DMS114 treated with DMSO at 0.1 percent for 48 hours (cell line): Measurements from ENCODE around the gene FNDC3A.
"Not testable (repeated sequence)": the region's sequence is repeated elsewhere in the genome, so short reads cannot be mapped to it uniquely, and the experiment has no call there.

ENCODE experiments used
- DNase-seq: peaks from one replicate; lab custom pipeline; 2025; ENCODE audit not compliant: unreplicated experiment; lab: John Stamatoyannopoulos, UW

FNDC3A gene

DNA sequence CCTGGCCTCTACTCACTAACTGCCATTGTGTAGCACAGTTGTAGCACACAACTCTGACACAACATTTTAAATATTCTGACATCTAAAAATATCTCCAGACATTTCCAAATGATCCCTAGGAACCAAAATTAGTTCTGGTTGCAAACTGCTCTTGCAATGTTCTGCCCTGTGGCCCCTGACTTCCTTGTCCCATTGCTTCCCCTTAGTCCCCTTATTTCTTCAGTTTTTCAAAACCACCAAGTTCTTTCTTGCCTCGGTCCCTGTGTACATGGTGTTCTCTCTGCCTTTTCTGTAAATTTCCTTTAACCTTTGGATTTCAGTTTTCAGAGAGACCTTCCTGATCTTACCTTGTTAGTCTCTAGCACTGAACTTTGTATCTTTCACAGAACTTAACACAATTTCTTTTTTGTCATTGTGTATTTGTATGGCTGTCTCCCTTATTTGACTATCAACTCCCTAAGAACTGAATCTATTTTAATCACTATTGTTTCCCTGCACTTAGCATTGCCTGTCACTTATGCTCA, 156.8 kb downstream of the FNDC3A start:
- DNase-seq = no peak

DNA sequence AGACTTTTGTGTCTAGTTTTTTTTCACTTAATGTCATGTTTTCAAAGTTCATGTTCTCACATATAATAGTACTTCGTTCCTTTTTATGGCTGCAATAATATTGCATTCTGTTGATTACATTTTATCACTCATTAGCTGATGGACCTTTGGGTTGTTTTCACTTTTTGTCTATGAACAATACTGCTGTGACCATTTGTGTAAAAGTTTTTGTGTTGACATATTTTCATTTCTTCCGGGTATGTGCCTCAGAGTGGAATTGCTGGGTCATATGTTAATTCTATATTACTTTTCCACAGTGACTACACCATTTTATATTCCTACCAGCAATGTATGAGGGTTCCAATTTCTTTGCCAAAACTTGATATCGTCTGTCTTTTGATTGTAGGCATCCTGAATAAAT, 158.6 kb downstream of the FNDC3A start:
- DNase-seq = no peak

DNA sequence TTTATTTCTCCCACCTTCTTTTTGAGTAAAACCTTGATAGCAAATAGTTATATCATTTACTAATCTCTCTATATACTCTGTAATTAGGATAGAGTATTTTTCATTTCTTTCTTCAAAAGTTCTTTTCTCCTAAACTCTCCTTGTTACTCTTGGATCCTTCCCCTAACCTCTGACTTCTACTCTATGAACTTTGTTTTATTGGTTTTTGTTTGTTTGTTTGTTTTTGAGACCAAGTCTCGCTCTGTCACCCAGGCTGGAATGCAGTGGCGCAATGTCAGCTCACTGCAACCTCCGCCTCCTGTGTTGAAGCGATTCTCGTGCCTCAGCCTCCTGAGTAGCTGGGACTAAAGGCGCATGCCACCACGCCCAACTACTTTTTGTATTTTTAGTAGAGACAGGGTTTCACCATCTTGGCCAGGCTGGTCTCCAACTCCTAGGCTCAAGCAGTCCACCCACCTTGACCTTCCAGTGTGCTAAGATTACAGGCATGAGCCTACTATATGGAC, 161.5 kb downstream of the FNDC3A start:
- not testable (repeated sequence) for DNase-seq

DNA sequence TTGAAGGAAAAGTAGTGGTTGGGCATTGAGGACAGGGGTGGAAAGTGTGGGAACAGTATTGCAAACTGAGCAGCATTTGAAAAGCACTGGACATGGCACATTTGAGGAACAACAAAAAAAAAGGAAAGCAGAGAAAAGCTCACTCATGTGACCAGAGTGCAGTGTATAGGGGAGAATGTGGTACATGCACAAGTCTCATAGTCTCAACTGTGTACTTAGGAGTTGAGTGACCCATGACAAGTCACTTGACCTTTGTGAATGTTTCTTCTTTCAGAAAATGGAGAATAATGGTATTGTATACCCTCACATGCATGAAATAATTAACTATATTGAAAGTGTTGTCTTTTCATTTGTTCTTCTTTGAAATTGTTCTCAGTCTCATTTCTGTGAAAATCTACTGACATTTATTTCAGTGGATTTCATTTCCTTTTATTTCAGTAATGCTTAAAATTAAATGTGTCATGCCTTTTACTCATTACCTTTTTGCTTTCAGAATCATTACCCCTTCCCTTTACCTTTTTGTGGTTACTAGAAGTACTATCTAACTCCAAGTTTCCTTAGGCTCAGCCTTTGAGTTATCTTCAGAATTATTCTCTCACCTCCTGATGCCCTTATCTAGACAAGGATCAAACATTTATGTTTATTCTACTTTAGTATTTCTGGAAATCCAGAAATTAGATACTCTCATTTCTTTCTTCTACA, 165.3 kb downstream of the FNDC3A start:
- no peak for DNase-seq

DNA sequence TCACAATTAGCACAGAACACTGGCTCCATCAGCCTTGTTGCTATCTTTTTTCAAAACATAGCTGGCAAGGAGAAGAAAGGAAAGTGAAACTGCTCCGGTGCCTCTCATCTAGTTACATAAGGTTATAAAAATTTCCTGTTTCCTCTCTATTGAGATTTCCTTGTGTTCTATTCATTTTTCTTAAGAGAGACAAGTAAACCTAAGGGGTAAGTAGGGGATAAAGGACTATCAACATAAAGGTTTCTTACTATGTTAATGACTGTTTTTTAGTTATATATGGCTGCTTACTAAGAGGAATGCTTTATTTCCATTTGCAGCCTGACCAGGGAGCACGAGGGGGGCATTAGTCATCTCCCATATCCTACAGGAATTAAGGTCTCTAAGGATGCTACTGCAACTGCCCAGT, 171.2 kb downstream of the FNDC3A start:
- DNase-seq = no peak

DNA sequence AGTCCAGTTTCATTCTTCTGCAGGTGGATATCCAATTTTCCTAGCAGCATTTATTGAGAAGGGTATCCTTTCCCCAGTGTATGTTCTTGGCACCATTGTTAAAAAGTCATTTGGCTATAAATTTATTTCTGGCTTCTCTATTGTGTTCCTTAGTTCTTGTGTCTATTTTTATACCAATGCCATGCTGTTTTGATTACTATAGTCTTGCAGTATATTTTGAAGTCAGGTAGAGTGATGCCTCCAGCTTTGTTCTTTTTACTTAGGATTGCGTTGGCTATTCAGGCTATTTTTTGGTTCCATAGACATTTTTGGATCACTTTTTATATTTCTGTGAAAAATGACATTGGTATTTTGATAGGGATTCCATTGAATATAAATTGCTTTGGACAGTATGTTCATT, 172.7 kb downstream of the FNDC3A start:
- no peak for DNase-seq

DNA sequence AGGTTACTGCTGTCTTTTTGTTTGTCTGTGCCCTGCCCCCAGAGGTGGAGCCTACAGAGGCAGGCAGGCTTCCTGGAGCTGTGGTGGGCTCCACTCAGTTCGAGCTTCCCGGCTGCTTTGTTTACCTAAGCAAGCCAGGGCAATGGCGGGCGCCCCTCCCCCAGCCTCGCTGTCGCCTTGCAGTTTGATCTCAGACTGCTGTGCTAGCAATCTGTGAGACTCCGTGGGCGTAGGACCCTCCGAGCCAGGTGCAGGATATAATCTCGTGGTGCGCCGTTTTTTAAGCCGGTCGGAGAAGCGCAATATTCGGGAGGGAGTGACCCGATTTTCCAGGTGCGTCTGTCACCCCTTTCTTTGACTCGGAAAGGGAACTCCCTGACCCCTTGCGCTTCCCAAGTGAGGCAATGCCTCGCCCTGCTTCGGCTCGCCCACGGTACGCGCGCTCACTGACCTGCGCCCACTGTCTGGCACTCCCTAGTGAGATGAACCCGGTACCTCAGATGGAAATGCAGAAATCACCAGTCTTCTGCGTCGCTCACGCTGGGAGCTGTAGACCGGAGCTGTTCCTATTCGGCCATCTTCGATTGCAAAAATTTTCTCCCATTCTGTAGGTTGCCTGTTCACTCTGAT, 182.4 kb downstream of the FNDC3A start:
- DNase-seq = not testable (repeated sequence)

DNA sequence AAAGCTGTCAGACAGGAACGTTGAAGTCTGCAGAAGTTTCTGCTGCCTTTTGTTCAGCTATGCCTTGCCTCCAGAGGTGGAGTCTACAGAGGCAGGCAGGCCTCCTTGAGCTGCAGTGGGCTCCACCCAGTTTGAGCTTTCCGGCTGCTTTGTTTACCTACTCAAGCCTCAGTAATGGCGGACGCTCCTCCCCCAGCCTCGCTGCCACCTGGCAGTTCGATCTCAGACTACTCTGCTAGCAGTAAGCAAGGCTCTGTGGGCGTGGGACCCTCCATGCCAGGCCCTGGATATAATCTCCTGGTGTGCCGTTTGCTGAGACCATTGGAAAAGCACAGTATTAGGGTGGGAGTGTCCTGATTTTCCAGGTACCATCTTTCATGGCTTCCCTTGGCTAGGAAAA, 187.4 kb downstream of the FNDC3A start:
- DNase-seq = not testable (repeated sequence)

DNA sequence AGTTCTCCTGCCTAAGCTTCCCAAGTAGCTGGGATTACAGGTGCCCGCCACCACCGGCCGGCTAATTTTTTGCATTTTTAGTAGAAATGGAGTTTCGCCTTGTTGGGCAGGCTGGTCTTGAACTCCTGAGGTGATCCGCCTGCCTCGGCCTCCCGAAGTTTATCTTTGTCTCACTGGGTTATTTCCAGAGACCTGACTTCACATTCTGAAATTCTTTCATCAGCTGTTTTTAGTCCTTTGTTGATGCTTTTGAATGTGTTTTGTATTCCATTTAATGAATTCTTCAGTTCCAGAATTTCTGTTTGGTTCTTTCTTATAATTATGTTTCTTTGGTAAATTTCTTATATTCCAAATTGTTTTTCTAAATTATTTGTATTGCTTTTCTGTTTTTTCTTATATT, 189.0 kb downstream of the FNDC3A start:
- DNase-seq = no peak

DNA sequence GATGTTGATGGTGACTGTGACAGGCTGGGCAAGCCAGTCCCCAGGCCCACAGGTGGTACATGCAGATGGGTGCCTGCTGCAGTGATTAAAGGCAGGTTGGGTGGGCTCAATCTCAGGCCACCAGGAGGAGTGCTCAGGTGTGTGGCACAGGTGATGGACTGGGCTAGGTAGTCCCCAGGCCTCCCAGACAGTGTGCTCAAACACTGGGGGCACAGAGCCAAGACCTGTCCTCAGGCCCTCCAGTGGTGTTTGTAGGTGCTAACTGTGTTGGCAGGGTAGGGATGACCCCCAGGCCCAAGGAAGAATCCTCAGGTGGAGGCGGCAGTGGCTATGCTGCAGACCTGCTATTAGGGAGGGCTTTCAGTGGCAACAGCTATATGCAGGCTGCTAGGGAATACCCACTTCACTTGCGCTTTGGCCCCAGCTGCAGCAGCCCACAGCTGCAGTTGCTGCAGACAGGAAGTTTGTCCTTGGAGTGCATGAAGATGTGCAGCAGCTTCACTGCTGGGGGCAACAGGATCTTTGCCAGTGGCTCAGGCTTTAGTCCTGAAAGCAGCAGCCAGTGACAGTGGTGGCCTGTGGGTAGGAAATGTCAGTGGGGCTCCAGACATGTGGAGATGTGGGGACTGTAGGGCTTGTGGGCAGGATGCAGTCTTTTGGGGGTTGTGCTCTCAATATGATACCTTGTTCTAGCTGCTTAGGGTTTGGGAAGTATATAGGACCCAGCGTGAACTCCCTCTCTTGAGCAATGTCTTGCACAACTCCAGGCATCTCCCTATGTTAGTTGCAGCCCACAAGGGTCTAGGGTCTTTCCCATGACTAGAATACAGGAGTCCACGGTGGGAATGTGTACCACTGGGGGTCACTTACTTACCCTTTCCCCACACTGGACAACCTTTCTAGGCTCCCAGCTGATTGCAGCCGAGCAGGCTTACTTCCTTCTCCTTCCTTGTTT, 190.4 kb downstream of the FNDC3A start:
- DNase-seq = no peak

DNA sequence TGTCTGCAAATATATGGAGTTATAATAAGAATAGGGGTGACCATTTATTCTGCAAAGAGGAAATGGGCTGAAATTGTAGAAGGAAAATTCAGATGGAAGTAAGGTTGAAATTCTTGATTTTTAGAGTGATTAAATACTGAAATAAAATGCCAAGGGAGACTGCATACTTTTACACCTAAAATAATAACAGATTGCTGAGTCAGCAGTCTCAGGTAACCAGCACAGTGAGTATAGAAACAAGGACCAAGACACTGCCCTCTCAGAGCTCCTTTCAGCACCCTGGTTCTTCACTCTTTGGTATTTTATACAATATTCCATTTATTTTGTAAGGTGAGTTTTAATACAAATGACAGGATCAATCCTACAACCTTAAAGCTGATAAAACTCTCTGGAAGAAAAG, 195.6 kb downstream of the FNDC3A start:
- no peak for DNase-seq

DNA sequence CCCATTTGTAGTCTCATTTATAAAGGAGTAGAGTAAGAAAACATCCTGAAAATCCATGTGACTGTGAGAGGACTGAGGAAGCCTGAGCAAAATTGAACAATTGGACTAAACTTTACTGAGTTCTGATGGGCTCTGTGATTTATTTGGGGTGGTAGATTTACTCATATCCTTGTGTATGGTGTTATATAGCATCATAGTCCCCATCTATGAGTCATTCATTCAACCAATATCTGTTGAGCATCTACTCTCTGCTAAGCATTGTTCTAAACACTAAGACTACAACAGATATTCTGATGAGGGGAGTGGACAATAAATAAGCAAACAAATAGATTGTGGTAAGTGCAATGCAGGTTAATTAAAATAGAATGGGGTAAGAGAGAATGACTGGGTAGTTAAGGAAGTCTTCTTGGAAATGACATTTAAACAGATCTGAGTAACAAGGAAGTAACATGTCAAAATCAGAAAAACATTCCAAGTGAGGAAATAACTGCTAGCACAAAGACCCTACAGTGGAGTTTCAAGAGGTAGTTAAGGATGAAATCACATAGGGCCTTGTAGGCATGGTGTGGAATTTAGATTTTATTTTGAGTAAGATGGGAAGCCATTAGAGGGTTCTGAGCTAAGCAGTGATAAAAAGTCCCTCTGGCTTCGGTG, 208.1 kb downstream of the FNDC3A start:
- DNase-seq = no peak

DNA sequence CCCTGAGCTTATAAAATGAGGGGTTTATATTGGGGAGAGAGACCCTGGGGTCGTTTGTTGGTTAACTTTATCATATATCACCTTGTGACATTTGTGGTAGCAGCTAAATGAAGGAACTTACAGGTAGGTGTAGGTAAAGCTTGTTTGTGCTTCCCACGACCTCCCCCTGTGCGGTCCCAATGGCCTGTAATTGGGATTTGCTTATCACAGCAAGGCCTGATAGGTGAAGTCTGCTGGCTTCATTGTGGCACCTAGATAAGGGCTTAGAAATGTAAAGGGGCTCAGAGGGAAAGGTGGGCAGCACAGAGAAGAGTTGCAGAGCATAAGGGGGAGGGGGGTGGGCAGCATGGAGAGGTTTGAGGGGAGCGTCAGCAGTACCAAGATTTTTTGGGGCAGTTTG, 208.9 kb downstream of the FNDC3A start:
- DNase-seq = no peak

DNA sequence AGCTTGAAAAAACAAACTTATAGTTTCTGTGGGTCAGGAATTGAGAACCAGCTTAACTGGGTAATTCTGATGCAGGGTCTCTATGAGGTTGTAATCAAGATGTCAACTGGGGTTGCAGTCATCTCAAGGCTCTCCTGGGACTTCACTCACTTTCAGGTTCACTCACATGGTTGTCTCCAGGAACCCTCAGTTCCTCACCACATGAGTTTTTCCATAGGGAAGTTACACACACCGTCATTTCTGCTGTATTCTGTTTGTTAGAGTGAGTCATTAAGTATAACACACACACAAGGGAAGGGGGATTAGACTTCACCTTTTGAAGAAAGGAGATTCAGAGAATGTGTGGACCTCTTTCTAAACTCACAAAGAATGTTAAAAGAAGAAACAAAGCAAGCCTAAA, 209.6 kb downstream of the FNDC3A start:
- DNase-seq = no peak

DNA sequence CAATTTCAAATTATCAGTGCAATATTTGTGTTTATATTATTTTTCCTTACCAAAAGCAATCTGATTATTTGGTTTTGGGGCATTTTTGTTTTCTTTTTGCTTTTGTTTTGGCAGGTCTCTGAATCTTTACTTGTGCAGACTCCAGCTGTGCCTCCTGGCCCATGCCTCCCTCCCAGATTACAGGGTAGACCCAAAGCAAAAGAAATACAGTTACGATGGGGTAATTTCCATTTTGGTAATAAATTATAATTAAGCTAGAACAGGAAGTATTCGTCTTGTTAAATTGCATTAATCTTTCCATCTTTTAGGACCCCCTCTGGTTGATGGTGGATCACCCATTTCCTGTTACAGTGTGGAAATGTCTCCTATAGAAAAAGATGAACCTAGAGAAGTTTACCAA, 215.2 kb downstream of the FNDC3A start:
- no peak for DNase-seq

DNA sequence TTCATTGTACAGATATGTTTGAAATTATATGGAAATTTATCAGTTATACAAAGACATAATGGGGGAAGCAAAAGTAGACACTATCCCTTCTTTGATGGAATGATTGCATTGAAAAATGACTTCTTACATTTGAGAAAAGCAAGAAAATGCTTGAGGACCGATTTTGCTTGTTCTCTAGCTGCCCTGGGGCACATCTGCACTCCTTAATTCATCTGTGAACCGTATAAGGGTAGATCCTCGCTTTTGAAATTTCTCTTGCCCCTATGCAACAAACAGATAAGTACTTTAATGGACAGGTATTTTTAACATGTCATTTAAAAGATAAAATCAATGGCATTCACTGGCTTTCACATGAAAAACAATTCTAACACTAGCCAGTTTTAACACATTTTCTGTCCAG, 230.9 kb downstream of the FNDC3A start:
- no peak for DNase-seq

DNA sequence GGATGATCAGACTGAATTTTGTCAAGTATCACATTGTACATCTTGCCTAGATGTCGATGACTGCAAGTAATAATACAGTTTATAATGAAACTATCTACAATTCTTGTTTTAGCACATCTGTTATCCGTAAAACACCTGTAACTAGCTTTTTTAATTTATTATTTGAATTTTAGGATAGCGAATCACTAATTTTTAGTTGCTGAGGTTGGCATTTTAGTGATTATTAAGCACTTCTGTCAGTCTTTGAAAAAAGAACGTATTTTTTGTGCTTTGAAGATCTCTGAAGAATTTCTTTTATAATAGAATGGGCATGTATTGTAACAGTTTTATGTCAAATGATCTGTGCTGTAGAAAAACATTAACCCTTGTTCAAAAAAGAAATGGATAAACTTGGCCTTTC, 232.9 kb downstream of the FNDC3A start:
- DNase-seq = no peak

DNA sequence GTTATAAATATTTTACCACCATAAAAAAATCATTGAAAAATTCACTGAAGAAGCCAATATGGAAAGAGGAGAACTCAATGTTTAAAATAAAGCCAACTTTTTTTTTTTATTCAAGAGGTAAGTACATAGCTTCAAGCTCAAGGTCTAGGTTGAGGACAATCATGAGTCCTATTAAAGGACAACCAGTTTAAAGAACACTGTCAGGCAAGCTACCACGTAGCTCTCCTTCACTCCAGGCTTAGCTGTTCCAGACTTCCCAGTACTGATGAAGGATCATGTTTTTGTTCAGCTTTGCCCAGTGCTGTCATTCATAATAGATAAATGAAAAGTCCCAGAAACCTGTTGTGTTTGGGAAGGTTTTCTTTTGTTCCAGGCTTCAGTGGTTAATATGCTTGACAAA, 234.4 kb downstream of the FNDC3A start:
- DNase-seq = no peak

DNA sequence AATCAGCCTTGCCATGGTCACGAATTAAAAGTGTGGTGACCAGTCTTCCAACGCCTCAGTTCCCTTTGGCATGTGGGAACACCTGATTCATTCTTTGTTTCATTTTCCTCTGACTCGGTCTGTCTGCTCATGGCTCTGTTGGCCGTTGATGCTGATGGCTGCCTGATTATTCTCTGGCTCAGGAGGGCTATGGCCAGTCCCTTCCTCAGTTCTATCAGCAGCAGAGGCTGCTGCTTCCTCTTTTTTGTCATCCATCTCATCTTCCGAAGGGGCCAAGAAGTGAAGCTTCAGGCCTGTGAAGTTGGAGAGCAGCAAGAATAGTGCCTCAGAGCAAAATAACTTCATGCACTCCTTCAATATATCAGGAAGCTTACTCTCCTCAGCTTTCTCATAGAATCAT, 235.0 kb downstream of the FNDC3A start:
- no peak for DNase-seq

DNA sequence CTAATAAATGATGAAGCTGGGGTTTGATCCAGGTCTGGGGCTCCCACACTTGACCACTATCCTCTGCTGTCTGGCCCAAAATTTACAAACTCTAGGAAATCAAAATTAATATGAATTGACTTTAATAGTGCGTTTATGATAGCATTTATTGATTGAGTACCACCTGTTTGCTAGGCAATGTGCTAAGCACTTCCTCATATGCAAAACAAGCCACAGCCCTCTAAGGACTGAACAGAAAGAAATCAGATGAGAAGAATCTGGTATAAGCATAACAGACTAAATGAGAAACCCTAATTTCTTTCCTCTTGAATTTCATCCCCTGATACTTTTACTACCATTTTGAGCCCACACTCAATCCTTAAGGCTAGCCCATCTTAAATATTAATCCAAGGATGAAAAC, 237.8 kb downstream of the FNDC3A start:
- DNase-seq = no peak
